ES-I3 (cell line): ENCODE measurements around the gene DHRS13.

Source experiments
- H3K36me3 ChIP-seq: 2 replicates; pipeline ENCODE4 v1.6.1; 2013; ENCODE audit warnings: mild to moderate bottlenecking, low read length, control low read depth, moderate library complexity; ENCODE audit not compliant: insufficient read depth
- H3K4me1 ChIP-seq: 2 replicates; pipeline ENCODE4 v1.6.1; 2013; ENCODE audit warnings: mild to moderate bottlenecking, control low read depth, low read length; ENCODE audit not compliant: insufficient read depth
- H3K9ac ChIP-seq: 2 replicates; pipeline ENCODE4 v1.6.1; 2013; ENCODE audit warnings: low read depth, mild to moderate bottlenecking, low read length, moderate library complexity
- H3K9me3 ChIP-seq: 2 replicates; pipeline ENCODE4 v1.6.1; 2013; ENCODE audit warnings: mild to moderate bottlenecking, low read length, moderate library complexity; ENCODE audit not compliant: control insufficient read depth, insufficient read depth

Gene DHRS13

DNA sequence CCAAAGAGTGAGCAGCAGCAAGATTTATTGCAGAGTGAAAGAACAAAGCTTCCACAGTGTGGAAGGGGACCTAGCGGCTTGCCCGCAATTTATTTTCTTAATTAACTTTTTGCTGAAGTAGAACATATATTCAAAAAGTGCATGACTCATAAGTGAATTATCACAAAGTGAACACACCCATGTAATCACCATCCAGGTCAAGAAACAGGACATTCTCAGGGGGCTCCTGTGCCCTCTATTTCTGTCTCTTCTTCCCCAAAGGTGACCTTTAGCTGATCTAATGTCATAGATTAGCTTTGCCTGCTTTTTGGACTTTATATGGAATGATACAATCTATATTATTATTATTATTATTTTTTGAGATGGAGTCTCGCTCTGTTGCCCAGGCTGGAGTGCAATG, 28.1 kb downstream of the DHRS13 start:
- Histone ChIP-seq H3K4me1 (no peaks in the 10 kb centered on the region), H3K36me3 (no peaks in the 10 kb centered on the region), H3K9me3 (no peaks in the 10 kb centered on the region), H3K9ac (no peak overlapping the region)

- Histone ChIP-seq H3K9me3 (no peaks in the 10 kb centered on the region), H3K4me1 (no peaks in the 10 kb centered on the region), H3K9ac (no peak overlapping the region), H3K36me3 (no peaks in the 10 kb centered on the region)
These were observed 29.0 kb downstream of the DHRS13 start for GRCh38 chr17:28873839-28874238.

DNA sequence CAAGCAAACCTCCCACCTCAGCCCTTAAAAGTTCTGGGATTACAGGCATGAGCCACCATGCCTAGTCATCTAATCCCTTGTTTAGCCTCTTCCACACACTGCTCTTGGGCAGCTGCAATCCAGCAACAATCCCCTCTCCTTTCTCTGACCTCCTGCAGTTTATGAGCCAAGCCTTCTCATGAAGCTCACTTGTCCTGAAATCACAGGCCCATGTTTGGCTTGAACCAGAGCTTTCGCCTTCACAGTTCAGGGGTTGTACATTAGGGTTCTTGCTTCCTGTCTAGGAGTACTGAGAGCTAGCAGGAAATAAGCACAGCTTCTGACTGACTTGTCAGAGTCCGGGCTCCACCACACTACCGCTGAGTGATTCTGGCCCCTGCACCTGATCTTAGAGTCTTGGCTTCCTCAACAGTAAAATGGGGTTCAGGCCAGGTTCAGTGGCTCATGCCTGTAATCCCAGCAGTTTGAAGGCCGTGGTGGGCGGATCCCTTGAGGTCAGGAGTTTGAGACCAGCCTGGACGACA, 31.8 kb downstream of the DHRS13 start:
- Histone ChIP-seq H3K36me3 (no peaks in the 10 kb centered on the region), H3K9ac (no peak overlapping the region), H3K9me3 (no peaks in the 10 kb centered on the region), H3K4me1 (no peaks in the 10 kb centered on the region; the same call in 1 of the 2 replicates)

DNA sequence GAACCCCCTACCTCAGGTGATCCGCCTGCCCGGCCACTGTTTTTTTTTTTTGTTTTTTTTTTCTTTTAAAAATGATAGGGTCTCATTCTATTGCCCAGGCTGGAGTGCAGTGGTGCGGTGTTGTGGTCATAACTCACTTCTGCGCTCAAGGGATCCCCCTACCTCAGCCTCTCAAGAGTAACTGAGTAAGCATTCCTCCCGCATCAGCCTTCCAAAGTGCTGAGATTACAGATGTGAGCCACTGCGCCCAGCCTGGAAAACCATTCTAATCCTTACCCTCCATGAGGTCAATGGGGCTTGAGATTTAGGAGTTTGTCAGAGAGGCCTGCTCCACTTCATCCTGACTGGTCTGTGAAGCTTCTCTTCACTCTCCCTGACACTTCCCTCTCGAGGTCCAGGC, 35.6 kb downstream of the DHRS13 start:
- no peaks in the 10 kb centered on the region for H3K9me3 ChIP-seq
- H3K4me1 ChIP-seq, result peaks cover 10% of the 10 kb centered on the region; the same call in 1 of the 2 replicates
- no peaks in the 10 kb centered on the region for H3K36me3 ChIP-seq
- no peak overlapping the region for H3K9ac ChIP-seq

- H3K36me3 ChIP-seq, result no peaks in the 10 kb centered on the region
- no peaks in the 10 kb centered on the region for H3K9me3 ChIP-seq
- peaks cover 10% of the 10 kb centered on the region; the same call in 1 of the 2 replicates for H3K4me1 ChIP-seq
- H3K9ac ChIP-seq, result no peak overlapping the region
These were observed 36.7 kb downstream of the DHRS13 start for GRCh38 chr17:28865946-28866752.

DNA sequence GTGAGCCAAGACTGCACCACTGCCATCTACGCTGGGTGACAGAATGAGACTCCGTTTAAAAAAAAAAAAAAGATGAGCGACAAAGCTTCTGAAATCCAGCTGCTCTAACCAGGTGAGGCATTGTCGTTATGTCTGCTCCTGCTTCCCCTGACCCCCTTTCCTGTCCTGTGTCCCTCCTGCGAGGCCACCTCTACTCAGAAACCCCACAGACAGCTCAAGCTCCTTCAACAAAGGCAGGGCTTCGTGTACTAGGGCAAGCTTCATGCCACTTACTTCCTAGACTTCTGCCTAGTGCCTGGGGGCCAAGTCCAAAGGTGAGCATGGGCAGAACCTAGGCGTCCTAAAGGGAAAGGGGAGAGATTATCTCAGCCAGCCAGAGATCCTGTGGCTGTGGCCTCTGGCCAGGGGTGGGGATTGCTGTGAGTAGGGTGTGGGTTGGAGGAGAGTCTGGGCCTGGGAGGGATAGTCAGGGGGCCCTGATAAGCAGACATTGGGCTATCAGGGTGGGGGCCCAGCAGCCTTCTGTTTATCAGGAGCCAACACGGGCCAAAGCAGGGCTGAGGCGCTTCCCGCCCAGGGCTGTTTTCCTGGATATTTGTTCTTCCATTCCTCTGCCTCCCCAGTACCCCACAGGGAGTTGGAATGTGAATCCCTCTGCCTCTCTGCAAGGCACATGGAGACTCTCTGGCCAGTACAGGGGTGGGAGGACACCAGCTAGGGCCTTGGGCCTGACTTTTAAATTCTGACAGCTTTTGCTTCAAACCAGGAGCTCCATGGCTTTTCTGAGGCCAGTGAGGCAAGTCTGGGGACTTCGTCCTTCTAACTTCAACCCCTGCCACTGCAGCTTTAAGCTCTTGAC, 37.7 kb downstream of the DHRS13 start:
- H3K9ac ChIP-seq, result no peak overlapping the region
- no peaks in the 10 kb centered on the region for H3K9me3 ChIP-seq
- H3K36me3 ChIP-seq, result peaks cover 3% of the 10 kb centered on the region
- H3K4me1 ChIP-seq, result peaks cover 10% of the 10 kb centered on the region; the same call in 1 of the 2 replicates

DNA sequence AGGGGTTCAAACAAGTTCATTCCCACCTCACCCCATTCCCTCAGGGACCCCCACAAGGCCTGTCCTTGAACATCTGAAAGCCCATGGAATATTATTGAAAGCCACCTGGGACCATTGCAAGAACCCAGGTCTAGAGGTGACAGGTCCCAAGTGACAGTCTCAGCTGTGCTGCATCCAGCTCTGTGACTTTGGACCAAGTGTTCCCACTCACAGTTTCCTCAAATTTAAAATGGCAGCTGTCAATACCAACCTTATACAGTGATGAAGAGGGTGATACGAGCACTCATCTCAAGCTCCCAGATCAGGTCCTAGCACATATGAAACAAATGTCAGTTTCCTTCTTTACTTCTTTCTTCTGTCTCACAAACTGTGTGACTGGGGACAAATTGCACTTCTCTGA, 38.9 kb downstream of the DHRS13 start:
- Histone ChIP-seq H3K9me3 (no peaks in the 10 kb centered on the region), H3K36me3 (peaks cover 4% of the 10 kb centered on the region), H3K9ac (no peak overlapping the region), H3K4me1 (peaks cover 10% of the 10 kb centered on the region; the same call in 1 of the 2 replicates)

GRCh38 chr17:28862561-28862960, 40.3 kb downstream of the DHRS13 start:
- Histone ChIP-seq H3K9me3 (no peaks in the 10 kb centered on the region), H3K36me3 (peaks cover 8% of the 10 kb centered on the region), H3K4me1 (peaks cover 10% of the 10 kb centered on the region; the same call in 1 of the 2 replicates), H3K9ac (no peak overlapping the region)

DNA sequence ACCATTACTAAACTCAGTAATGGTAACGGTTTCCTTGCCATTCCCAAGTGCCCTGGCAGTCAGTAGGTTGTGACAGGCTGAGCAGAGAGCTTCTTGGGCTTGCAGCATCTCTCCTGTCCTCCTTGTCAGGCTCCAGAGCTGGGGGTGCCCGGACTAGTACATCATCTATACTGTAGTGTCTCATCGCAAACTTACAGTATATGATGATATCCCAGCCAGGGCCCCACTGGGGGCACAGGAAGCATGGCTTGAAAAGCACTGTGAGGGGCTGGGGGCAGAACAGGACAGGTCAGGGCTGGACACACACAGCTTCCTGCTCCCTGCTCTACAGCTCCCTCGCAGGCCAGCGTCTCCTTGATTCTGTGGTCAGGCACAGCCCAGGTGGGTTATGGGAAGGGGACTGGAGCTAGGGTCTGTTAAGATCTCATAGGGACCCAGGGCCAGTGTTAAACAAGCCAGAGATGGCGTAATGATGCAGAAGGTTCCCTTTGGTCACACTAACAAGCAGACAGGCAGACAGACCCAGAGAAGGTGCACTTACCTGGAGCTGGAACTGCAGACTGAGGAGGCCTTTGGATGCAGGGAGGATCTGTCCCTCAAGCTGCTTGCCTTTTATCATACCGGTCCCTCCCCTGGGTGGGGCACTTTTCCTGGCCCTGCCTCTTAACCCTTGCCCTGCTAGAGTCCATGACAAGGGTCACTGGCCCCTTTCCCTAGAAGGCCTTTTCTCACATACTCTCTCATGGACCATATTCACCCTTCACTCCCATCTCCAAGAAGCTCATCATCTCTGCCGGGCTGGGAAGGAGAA, 41.3 kb downstream of the DHRS13 start:
- Histone ChIP-seq H3K4me1 (peaks cover 10% of the 10 kb centered on the region; the same call in 1 of the 2 replicates), H3K9me3 (no peaks in the 10 kb centered on the region), H3K36me3 (peaks cover 8% of the 10 kb centered on the region), H3K9ac (no peak overlapping the region)

- Histone ChIP-seq H3K9ac (no peak overlapping the region), H3K9me3 (no peaks in the 10 kb centered on the region), H3K36me3 (peaks cover 8% of the 10 kb centered on the region), H3K4me1 (peaks cover 5% of the 10 kb centered on the region; the same call in 1 of the 2 replicates)
These were observed 42.5 kb downstream of the DHRS13 start for GRCh38 chr17:28860363-28860808.

- H3K9me3 ChIP-seq, result no peaks in the 10 kb centered on the region
- peaks cover 2% of the 10 kb centered on the region; the same call in 1 of the 2 replicates for H3K4me1 ChIP-seq
- H3K9ac ChIP-seq, result no peak overlapping the region
- H3K36me3 ChIP-seq, result peaks cover 8% of the 10 kb centered on the region
These were observed 44.0 kb downstream of the DHRS13 start for GRCh38 chr17:28858801-28859355.

DNA sequence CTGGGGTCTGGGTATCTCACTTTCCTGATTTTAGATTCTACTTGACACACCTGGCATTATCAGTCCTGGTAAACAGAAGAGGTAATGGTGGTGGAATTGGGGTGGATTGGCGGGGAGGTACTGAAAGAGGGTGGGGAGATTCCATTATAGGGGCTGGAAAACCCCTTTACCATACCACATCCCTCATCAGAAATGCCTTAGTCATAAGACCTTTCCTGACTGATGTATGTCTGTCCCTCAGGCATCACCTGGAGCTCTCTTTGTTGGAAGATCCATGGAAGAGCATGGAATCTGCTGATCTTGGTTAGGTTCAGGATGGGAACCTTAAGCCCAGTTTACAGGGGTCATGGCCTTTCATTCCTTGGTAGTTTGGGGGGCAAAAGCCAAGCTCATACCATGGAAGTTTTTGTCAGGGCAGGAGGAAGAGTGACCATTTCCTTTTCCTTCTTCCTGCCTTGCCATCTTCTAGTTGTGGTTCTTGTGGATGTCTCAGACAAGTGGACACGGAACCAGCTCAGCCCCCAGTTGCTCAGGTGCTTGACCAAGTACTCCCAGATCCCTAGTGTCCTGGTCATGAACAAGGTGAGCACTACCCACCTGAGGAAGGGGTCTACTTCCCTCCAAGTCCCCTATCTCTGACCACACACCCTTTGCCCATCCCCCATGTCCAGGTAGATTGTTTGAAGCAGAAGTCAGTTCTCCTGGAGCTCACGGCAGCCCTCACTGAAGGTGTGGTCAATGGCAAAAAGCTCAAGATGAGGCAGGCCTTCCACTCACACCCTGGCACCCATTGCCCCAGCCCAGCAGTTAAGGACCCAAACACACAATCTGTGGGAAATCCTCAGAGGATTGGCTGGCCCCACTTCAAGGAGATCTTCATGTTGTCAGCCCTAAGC, 44.7 kb downstream of the DHRS13 start:
- peaks cover 8% of the 10 kb centered on the region for H3K36me3 ChIP-seq
- H3K9me3 ChIP-seq, result no peaks in the 10 kb centered on the region
- peaks cover 2% of the 10 kb centered on the region; the same call in 1 of the 2 replicates for H3K4me1 ChIP-seq
- H3K9ac ChIP-seq, result no peak overlapping the region
